NCI-H2171 treated with DMSO at 0.1 percent for 48 hours (cell line): Measurements from ENCODE around the gene TDRD10.
"Not testable (repeated sequence)": the region's sequence is repeated elsewhere in the genome, so short reads cannot be mapped to it uniquely, and the experiment has no call there.

Experiments
- DNase-seq: peaks from one replicate; lab custom pipeline; 2025; lab: John Stamatoyannopoulos, UW

The TDRD10 gene

DNA sequence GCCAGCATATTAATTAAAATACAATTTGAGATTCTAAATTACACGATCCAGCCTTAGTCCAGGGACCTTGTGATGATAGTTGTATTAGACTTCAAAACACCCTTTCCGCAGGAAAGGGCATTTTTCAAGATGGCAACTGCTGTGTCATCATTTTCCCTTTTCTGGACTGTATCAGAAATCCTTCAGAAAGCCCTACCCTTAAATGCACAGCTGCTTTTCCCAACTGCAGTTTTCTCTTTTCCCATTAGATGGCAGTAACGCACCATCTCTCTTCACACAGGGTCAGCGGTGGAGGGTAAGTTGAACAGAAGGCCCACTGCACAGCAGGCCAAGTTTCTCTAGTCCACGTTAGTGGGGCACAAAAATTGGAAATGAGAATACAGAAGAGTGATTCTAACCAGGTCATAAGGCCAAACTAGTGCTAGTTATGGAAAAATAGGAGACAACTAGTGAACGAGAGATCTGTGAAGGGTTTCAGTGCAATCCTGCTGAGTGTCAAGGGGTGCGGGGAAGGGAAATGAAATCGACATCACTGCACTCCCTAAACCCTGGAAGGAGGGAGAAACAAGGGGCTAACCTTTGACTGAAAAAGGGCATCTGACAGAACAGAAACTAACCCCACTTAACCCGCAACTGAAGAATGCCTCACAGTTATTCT is 22.1 kb upstream of the TDRD10 start:
- DNase-seq, result peak; percentile 78

DNA sequence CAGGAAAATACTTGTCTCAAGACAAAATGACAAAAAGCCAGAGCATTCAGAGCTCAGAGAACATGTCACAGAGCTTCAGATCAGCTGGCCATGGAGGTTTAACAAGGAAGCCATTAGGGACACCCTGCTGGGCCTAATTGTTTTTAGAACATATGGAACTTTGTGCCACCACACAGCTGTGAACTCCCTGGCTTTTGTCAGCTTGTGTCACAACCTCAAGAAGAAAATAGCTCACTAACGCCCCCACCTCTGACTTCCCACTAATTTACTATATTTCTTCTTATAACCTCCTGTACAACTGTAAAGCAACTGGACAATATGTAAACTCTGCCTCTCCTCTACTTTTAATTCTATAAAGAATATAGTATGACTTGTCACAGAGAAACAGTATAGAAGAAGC is 21.0 kb upstream of the TDRD10 start:
- DNase-seq, result peak; percentile 79

GRCh38 chr1:154483941-154484803 is 17.8 kb upstream of the TDRD10 start:
- DNase-seq, result no peak

GRCh38 chr1:154485106-154485505 is 16.9 kb upstream of the TDRD10 start:
- no peak for DNase-seq

DNA sequence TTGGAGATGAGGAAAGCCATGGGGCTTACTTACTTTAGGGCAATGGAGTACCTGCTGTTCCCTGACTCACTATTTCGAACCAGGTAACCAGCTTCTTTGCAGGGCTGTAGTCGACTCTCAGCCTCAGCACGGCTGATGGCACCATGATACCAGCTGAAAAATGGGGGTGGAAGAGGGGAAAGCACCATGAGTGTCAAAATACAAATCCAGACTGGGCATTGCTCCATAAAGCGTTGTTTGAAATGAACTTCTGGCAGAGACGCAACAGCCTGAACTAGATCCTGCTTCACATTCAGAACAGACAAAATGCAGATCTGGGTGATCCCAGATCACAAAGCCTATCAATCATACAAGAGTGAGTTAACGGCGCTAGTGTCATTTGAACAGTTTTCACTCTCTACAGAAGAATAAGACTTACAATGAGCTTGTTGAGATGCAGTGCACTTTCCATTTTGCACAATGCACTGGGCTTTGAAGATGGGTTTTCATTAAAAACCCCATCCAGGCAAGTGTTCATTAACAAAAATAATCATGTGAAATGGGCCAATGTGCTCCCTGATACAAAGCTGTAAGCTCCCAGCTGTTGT is 16.0 kb upstream of the TDRD10 start:
- no peak for DNase-seq

DNA sequence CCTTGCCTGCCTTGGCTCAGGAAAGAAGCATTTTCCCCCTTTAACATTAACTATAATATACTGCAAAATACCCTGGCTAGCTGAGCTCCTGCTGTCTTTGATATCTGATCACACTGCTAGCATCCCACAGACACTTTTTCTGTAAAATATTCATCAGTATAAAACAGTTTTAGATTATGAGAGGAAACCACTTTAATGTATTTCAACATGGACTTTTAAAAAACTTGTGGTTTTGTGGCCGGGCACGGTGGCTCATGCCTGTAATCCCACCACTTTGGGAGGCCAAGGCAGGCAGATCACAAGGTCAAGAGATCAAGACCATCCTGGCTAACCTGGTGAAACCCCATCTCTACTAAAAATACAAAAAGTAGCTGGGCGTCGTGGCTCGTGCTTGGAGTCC is 15.3 kb upstream of the TDRD10 start:
- not testable (repeated sequence) for DNase-seq

- DNase-seq, result no peak
Measured at GRCh38 chr1:154488922-154489321, 13.1 kb upstream of the TDRD10 start.

DNA sequence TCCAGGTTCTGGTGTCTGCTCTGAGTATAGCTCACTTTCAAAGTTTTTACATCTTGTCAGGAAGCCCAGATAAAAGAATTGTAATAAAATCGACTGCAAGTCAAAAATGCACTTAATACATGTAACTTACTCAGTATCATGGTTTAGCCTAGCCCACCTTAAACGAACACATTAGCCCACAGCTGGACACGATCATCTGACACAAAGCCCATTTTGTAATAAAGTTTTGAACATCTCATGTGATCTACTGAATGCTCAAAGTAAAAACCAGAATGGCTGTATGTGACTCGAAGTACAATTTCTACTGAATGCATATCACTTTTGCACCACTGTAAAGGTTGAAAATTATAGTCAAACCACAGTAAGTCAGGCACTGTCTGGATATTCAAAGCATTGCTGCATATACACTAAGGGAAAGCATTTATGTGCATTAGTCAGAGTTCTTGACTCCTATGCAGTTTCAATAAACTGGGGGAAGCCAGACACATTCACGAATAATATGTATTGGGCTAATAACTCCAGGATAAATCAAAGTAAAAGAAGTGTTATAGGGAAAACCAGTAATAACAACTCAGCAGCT is 12.2 kb upstream of the TDRD10 start:
- DNase-seq, result no peak

DNA sequence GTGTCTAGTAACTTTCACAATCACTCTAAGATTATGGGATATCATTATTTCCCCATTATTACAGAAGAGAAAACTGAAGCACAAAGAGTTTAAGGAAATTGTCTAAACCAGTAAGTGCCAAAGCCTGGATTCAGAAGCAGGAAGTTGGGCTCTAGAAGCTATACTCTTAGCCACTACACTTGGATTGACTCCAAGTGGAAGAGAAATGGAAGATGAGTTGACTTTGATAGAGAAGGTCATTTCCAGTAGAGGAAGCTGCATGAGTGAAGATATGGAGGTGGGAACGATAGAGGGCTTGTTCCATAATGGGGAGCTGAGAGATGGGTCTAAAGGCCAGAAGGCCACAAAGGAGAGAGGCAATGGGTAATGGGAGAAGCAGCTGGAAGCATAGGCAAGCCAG is 11.7 kb upstream of the TDRD10 start:
- DNase-seq, result no peak

- DNase-seq, result no peak
Measured at GRCh38 chr1:154492115-154492514, 9.9 kb upstream of the TDRD10 start.

DNA sequence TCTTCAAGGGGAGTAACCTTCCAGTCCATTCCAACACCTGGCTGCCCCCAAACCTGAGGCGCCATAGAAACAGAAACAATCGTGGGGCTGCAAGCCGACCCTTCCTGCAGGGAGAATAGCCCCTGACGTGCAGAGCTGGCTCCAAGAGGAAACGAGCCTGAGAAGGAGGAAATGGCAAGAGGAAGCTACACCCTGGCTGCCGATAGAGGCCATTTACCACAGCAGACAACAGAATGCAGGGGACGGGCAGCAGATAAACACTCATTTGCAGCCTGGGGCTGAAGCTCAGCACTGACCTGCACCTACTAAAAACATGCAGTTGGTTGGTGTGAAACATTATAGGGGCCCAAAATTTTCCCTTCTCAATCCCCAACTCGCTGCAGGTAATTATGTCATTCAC is 8.7 kb upstream of the TDRD10 start:
- DNase-seq, result no peak

GRCh38 chr1:154495496-154496273 is 6.3 kb upstream of the TDRD10 start:
- DNase-seq, result no peak

DNA sequence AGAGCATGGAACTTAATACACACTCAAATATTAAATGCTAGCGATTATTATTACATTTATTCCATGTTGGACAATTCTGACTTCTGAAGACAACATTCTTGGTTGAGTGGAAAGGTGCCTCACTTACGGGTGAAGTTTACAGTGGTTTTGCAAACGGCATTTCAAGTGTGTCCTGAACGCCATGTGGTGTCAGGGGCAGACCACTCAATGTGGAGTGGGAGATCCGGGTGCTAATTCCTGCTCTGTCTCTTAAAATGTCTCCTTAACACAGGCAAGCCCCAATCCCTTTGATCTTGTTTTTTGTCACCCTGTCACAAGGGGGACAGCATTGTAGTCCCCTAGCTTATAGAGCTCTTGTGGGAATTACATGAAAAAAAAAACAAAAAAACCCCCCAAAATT is 5.6 kb upstream of the TDRD10 start:
- no peak for DNase-seq

DNA sequence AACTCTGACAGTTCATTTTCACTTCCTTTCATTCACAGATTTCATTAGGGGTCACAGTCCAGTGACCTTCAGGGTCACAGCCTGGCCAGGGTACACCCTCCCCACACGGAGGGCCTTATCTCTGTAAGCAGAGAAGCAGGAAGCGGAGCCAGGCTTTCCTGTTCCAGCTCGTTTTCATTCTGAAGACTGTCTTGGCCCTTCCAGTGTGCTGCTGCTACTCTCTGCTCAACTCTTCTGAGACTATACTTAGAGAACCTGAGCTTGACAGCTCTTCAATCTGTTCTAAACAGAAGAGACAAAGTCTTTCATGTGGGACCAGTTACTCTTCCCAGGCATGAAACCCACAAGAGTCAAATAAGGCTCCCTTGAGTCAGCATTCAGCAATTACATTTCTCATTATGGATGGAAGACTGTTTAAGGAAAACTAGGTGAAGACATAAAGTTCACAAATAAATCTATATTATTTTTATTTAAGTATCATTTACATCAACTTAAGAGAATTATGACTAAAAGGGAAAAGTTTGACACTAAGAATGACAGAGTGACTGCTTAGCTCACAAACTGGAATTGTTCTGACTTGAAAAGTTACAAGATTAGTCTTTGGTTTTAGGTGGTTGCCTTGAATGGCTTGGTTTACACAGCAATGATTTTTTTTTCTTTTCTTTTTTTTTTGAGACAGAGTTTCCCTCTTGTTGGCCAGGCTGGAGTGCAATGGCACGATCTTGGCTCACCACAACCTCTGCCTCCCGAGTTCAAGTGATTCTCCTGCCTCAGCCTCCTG is 4.8 kb upstream of the TDRD10 start:
- no peak for DNase-seq

DNA sequence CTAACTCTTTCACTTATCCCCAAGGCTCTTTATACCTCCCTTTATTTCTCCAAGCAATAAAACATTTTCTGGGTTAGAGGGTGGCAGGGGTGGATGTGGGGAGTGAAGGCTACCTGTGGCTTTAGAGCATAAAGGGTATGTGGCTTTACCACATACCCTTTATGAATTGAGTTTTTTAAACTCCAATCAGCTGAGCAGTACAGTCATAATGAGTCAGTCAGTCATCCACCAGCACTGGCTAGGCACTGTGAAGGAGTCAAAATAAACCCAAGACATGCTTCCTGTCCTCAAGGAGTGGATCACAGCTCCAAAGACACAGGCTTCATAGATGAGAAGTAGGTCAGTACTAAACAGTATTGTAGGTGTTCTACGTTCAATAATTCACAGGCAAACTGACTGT is 2.6 kb upstream of the TDRD10 start:
- no peak for DNase-seq

GRCh38 chr1:154500533-154500932 is 1.5 kb upstream of the TDRD10 start:
- DNase-seq, result no peak

GRCh38 chr1:154501423-154502065 is 475 bp upstream of the TDRD10 start:
- DNase-seq, result no peak

GRCh38 chr1:154502744-154503115 is 711 bp downstream of the TDRD10 start:
- DNase-seq, result no peak

- DNase-seq, result no peak
Measured at GRCh38 chr1:154503898-154504297, 1.9 kb downstream of the TDRD10 start.

GRCh38 chr1:154512760-154513159 is 10.7 kb downstream of the TDRD10 start:
- no peak for DNase-seq

- no peak for DNase-seq
Measured at GRCh38 chr1:154514066-154514553, 12.1 kb downstream of the TDRD10 start.
